HFF-Myc (cell line): Measurements from ENCODE around the gene HMX2.

Source experiments
- DNase-seq: peaks from one replicate; pipeline ENCODE4 v3.0.0-alpha.2; 2011; ENCODE audit warnings: low read depth; ENCODE audit errors: extremely low read depth
- H3K4me3 ChIP-seq: replicated peaks from 2 replicates; pipeline ENCODE4 v1.5.1; 2011; ENCODE audit warnings: low read depth, mild to moderate bottlenecking, control low read depth, low read length
- TF ChIP-seq, protein P1 (sequence below): IDR thresholded peaks from 2 replicates; pipeline ENCODE4 v1.5.1; 2012; ENCODE audit warnings: mild to moderate bottlenecking, low read depth, low read length, control low read depth; ENCODE audit errors: missing control alignments

The HMX2 gene

DNA sequence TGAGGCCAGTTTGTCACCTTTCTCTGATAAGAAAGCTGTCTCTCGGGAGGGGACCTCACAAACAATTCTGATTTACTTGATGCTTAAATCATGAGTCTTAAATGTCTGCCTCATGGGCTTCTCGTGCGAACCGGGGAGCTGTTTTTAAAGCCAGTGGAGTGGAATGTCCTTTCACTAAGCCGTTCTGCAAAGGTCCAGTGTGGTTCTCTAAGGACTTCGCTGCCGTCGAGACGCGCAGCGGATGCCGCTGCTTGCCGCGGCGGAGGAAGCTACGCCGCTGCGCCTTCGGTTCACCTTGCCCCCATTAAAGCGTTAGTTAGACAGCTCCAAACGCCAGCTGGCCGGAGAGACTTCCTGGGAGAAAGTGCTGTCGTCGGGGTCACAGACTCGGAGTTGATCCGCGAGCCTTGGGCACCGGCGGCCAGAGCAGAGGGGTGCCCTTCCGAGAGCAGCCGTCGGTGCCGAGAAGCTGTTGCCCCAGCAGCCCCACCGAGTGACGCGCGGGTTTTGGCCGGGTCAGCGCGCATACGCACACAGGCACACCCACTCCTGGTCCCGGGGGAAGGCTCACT lies 13.5 kb upstream of the HMX2 start:
- TF ChIP-seq, protein P1, sequence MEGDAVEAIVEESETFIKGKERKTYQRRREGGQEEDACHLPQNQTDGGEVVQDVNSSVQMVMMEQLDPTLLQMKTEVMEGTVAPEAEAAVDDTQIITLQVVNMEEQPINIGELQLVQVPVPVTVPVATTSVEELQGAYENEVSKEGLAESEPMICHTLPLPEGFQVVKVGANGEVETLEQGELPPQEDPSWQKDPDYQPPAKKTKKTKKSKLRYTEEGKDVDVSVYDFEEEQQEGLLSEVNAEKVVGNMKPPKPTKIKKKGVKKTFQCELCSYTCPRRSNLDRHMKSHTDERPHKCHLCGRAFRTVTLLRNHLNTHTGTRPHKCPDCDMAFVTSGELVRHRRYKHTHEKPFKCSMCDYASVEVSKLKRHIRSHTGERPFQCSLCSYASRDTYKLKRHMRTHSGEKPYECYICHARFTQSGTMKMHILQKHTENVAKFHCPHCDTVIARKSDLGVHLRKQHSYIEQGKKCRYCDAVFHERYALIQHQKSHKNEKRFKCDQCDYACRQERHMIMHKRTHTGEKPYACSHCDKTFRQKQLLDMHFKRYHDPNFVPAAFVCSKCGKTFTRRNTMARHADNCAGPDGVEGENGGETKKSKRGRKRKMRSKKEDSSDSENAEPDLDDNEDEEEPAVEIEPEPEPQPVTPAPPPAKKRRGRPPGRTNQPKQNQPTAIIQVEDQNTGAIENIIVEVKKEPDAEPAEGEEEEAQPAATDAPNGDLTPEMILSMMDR, result no peak
- no peak overlapping the region for H3K4me3 ChIP-seq
- DNase-seq, result no peak

DNA sequence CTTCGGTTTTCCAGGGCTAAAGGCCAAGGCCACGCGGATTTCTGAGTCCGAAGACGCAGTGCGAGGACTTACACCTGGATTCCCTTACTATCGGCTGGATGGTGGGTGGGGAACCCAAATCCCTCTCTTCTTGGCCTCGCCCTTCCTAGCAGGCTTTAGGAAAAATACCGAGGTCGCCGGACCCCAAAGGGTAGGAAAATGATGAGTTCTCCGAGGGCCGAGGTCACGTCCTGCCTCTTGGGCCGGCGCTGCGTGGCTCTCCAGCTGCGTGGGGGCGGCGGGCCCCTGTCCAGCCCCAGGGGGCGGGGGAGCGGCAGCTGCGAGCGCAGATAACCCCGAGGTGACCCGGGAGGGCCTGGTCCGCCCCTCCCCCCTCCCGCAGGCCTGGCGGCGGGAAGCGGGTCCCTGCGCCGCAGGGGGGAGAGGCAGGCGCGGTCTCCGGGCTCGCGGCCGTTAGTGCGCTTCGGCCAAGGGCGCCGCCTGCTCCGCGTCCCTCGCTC lies 13.0 kb upstream of the HMX2 start:
- no peak for DNase-seq
- H3K4me3 ChIP-seq, result no peak overlapping the region
- TF ChIP-seq, protein P1, result no peak

DNA sequence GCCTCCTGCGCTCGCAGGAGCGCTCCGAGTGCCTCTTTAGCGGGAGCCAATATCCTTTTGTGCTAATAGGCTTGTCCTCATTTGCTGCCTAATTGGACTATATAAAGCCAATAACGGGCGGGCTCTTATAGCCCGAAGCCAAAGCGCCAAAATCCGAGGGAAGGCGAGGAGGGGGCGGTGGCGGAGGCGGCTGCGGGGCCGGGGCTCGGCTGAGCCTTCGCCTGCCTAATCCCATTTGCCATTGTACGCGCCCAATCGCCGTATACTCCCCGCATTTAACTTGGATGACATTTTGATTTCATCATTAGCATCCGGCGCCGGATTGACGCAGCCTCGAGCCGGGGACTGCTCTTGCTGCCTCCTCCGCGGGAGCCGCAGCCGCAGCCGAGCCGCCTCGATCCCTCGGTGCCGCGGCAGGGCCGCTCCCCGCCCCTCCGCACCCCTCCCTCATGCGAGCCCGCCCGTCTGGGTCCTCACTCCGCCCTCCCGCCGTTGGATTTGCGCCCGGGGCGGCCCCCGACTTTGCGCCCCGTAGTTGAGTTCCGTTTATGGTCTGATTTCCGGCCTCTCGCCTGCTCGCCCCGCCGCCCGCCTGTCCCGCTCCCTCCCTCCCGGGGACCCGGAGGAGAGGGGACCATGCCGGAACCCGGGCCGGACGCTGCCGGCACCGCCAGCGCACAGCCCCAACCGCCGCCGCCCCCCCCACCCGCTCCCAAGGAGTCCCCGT lies 12.4 kb upstream of the HMX2 start, which contains the start of gene HMX3:
Gene HMX3, plus strand, starts transcription at position 556 of the 727 bp plus-strand sequence. Its CDS starts 81 bp downstream, at position 637.
- TF ChIP-seq, protein P1, result no peak
- no peak within 1 kb of the TSS; the same call in 1 of the 2 replicates for H3K4me3 ChIP-seq
- DNase-seq, result no peak

DNA sequence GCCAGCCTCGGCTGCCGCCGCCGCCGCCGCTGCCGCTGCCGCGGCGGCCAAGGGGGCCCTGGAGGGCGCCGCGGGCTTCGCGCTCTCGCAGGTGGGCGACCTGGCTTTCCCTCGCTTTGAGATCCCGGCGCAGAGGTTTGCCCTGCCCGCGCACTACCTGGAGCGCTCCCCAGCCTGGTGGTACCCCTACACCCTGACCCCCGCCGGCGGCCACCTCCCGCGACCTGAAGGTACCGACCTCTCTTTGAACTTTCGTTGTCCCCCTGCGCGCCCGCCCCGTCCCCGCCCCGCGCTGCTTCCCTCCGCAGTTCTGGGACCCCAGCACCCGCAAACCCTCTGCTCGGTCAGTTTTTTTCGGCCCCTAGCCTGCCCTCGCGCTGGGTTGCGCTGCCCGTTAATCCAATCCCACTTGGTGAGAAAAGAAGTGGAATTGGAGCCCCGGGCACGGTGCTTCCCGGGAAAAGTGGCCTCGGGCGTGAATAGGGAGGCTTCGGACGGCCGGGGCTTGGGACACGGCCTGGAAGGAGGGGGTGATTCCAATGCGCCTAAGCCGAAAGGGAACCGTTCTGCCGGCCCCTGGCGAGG lies 11.6 kb upstream of the HMX2 start:
- TF ChIP-seq, protein P1, result no peak
- no peak for DNase-seq
- H3K4me3 ChIP-seq, result no peak overlapping the region

DNA sequence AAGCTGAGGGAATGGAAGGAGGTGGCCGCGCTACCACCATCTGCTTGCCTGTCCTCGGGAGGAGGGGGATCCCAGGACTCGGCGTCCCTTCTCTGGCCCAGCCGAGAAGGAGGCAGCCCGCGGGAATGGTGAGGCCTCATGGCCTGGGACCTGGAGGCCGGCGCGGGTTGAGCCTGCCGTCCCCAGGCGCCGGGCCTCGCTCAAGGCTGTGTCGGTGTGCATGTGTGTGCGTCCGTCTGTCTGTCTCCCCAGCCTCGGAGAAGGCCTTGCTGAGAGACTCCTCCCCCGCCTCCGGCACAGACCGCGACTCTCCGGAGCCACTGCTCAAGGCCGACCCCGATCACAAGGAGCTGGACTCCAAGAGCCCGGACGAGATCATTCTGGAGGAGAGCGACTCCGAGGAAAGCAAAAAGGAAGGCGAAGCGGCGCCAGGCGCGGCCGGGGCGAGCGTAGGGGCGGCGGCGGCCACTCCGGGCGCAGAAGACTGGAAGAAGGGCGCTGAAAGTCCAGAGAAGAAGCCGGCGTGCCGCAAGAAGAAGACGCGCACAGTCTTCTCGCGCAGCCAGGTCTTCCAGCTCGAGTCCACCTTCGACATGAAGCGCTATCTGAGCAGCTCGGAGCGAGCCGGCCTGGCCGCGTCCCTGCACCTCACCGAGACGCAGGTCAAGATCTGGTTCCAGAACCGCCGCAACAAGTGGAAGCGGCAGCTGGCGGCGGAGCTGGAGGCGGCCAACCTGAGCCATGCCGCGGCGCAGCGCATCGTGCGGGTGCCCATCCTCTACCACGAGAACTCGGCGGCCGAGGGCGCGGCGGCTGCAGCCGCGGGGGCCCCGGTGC lies 10.9 kb upstream of the HMX2 start:
- TF ChIP-seq, protein P1, result no peak
- no peak overlapping the region for H3K4me3 ChIP-seq
- no peak for DNase-seq

DNA sequence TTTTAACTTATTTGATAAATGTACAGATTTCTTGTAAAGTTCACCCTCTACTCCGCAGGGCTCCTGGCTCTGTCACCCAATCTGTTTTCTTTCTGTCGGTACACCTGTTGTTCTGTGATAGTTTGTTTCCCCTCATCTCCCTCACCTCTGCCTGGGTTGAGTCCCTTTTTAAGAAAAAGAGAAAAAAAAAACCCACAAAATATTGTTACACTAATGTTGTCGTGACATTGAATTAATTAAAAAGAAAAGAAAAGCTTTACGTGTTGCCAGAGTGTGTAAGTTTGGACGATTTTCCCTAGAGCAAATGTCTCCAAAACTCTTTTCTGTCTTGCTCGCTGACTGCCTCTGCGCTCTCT lies 8.8 kb upstream of the HMX2 start:
- DNase-seq, result no peak
- no peak overlapping the region for H3K4me3 ChIP-seq
- TF ChIP-seq, protein P1, result no peak
